Hippocampal formation (tissue), 2 donors: ENCODE data around the gene GRXCR1.
A peak's percentile ranks its signal among the peaks of the same experiment; 100 is the strongest.

Experiments
- DNase-seq, 2 donors: peaks; one replicate each; lab custom pipeline; 2025; lab: John Stamatoyannopoulos, UW

GRXCR1 gene

GRCh38 chr4:42927946-42928345 lies 35.4 kb downstream of the GRXCR1 start:
- DNase-seq: no peak

- no peak for DNase-seq
Observed at GRCh38 chr4:42928582-42928981, 36.1 kb downstream of the GRXCR1 start.

DNA sequence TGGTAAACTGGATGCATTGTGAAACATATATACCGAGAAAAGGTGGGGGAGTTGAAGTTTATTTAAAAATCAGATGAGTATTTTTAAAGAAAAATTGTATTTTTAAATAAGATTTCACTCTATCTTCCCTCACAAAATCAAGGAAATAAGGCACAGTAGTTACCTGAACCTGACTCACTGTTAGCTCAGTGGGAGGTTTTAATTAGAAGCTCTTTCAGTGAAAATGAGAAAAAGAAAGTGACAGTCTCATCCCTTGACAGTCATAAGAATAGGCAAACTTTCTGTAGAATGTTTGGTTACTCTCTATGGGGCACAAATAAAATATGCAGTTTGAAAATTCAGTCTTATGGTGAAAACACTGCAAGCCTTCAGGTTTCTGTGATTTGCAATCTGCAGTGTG lies 49.7 kb downstream of the GRXCR1 start:
- DNase-seq: no peak

- no peak for DNase-seq
Observed at GRCh38 chr4:42945874-42946273, 53.4 kb downstream of the GRXCR1 start.

DNA sequence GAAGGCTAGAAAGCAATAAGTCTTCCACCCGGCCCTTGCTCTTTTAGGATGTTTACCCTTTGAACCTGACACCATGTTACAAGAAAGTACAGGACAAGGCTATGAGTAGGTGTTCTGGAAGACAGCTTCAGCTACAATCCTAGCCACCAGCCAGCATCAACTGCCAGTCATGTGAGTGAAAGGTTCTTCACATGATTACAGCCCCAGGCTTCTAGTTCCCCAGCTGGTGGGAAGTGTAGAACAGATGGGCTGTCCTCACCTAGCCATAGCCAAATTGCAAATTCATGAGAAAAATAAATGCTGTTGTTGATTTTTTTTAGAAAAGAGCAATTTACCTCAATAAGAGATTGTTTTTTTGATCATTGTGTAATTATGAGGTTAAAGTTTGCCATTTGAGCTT lies 60.8 kb downstream of the GRXCR1 start:
- DNase-seq: no peak

DNA sequence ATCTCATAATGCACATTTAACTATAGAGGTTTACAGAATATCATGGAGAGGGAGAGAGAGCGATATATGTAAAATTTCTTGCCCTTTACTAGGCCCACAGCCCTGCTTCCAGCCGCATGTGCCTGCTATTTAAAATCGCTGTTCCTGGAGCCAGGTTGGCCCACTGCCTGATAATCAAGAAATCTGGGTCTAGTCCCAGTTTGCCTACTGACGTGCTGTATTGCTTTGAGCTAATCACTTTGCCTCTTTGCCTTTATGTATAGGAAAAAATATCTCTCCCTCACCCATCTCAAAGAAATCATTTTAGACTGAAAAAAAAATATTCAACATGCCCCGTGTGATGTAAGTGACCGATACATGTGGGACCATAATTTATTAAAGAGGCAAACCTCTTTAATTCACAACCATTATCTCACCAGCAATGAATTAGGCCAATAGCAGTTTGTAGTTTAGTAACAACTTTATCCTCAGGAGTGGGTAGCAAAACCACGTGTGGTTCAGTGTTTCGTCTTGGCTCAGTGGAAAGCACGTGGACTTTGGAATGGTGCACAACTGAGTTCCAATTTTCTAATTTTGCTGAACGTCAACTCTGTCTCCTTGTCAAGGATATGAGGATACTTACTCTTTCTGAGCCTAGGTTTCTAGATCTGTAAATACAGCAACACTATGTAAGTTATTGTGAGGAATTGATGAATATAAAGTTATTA lies 62.6 kb downstream of the GRXCR1 start:
- peak in 1 of 2 donors; percentile 26 for DNase-seq

DNA sequence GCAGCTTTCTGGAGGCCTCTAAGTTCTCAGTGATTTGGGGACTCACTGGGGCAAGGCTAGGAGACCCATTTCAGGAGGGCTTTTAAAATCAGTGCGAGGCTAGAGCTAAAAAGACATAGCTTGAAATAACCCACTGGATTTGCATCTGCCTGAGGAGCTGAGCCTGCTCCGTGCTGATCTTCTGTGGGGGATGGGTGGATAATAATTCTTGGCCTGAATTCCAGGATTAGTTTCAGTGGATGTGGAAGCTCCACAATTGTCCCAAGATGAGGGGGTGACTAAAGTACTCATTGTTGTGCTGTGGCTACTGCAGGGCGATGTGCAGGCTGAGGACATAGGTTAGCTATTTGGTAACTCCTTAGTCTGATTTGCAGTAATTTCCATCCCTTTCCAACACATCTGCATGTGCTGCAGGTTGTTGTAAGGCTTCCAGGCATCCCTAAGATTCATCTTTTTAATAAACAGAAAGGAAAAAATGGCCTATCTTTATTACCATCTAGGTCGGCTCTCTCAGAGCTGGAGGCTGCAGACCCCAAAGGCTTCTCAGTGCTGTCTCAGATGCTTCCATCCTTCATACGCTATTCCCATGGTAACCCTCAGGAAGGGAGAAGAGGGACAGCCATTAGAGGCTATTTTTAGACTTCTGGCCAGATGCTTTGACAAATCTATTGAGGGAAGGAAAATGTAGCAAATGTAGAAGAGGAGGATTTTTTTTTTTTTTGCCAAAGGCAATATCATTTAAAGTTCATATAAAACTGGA lies 63.4 kb downstream of the GRXCR1 start:
- DNase-seq: no peak

- DNase-seq: no peak
Observed at GRCh38 chr4:42965326-42965725, 72.8 kb downstream of the GRXCR1 start.

GRCh38 chr4:42985976-42986375 lies 93.5 kb downstream of the GRXCR1 start:
- DNase-seq: no peak

DNA sequence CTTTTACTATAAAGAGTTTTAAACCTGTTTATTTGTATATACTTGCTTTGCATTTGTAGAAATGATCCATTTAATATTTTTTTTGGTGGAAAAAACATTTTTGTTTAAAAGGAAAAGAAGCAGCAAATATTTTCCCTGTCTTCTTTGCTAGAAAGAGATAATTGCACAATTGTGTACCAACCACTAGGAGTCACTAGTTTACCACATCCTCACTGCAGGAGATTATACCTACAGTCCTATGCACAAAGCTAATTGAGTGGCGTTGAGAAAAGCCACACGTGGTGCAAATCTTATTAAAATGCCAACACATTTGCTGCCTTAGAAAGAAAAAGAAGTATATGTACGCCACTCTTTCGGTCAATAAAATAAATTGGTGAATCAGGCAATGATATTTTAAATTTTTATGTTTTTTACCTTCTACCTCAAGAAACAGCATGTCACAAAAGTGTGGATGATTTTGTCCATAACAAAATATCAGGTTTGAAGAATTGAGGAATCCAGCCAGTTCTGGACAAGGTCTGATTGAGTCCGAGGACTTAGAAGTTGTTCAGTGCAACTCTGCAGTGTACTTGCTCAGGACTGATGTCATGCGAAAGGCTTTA lies 102.9 kb downstream of the GRXCR1 start:
- DNase-seq: peak in 1 of 2 donors; percentile 48

DNA sequence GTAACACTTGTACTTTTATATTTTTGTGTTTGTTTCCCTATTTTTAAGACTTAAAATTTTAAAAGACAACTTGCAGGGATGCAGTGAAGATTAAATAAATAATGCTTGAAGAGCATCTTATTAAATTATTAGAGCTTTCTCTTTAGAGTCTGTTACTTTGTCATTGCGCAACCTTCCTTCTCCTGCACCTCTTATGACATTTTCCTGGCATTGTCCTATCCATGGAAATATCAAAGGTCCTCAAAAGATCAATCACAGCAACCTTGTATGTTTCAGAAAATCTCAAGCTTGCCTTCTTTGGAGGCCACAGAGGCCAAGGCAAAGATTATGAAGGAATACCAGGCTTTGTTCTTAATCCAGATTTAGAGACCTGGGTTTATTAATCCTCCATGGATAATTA lies 116.3 kb downstream of the GRXCR1 start:
- DNase-seq: no peak

DNA sequence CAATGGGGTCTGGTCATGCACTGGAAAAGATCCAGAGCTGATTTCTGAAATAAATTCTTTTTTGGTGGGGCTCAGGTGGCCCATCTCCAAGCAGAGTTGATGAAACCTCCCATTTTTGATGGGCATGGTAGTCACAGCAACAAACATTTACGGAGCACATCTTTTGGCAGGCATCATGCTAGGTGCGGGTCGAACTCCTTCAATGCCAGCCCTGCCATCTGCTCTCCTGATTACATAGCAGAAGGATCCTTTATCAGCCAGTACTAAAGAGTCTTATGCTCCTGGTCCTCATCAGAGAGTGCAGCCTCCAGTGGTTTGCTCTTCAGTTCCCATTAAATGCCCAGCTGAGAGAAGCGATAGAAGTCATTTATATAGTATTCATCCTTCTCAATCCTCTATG lies 121.7 kb downstream of the GRXCR1 start:
- DNase-seq: no peak

DNA sequence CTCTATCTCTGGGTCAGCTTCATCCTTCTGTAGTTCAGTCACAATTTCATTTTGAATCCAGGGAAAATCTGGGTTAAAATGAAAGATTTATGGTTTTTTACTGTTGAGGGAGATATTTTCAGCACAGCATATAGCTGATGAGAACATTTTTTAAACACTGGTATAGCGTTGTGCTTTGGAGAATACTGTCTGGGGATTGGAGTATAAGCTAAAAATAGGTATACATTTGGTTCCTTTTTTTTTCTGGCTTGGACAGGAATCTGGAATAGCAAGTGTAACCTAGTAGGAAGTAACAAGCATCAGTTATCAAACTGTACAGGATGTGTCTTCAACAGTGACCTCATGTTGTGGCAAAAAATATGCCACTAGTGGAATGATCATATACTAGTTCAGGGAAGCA lies 149.1 kb downstream of the GRXCR1 start:
- DNase-seq: no peak

- DNase-seq: no peak
Observed at GRCh38 chr4:43047058-43047457, 154.5 kb downstream of the GRXCR1 start.

DNA sequence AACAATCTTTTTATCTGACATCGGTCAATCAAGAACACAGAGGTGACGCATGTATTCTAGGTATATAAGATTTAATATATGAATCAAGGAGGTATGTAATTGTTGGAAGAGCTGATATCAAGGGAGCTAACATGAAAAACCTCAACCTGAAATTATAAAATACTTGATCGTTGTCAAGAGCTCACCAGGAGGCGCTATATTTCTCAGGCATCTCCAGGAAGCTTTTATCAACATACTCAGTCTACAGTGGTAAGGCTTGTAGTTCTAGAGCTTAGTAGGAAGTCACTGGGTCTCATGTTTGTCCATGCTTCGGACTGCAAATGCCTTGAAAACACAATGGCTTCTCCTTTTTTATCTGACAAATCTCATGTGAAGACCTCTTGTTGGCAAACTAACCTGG lies 156.1 kb downstream of the GRXCR1 start:
- no peak for DNase-seq

- DNase-seq: no peak
Observed at GRCh38 chr4:43049326-43049725, 156.8 kb downstream of the GRXCR1 start.

DNA sequence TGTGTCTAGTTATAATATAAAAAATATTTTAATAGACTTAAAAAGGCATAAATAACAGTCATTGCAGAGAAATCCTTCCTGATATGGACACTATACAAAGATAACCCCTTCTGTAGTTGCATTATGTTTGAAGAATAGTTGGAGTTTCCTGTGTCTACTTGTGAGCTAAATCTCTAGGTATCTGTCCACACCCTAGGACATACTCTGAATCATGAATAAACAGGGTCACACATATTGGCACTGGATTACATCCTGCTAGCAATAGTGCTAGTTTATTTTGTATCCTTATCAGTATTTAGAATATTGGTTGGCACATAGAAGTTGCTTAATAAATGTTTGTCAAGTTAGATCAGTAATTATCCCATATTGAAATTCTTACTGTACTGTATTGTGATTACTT lies 173.9 kb downstream of the GRXCR1 start:
- no peak for DNase-seq

DNA sequence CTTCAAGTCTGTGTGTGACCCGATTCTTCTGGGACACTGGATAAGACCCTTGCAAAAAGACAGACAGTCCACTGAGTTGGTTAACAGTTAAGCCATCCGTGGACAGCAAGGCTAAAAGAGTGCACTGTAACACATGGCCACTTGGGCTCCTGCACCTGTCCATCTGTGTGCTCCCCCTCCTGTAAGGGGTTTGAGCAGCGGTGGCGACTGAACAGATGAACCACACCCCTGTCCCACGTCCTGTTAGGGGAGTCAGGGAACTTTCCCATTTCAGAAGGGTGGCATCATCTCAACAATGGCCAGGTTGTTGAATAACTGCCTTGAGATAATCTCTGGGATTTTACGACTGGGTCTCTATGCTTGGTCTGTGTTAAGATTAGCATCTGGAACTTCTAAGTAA lies 178.6 kb downstream of the GRXCR1 start:
- DNase-seq: no peak
